Stimulated activated CD4-positive, alpha-beta T cell treated with anti-CD3 and anti-CD28 coated beads, Interleukin-12 subunit alpha, Interleukin-12 subunit beta, amount 100 ng/mL, for 48 hours (primary cell): ENCODE results near the gene USP21.
"Not testable (repeated sequence)": the region's sequence is repeated elsewhere in the genome, so short reads cannot be mapped to it uniquely, and the experiment has no call there.

Source experiments
- DNase-seq, 3 donors: peaks; one replicate each; pipeline ENCODE4 v3.0.0-alpha.2; 2020; ENCODE audit warnings: low read depth in 2 of 3, low spot score in 1 of 3

USP21 gene, protein sequence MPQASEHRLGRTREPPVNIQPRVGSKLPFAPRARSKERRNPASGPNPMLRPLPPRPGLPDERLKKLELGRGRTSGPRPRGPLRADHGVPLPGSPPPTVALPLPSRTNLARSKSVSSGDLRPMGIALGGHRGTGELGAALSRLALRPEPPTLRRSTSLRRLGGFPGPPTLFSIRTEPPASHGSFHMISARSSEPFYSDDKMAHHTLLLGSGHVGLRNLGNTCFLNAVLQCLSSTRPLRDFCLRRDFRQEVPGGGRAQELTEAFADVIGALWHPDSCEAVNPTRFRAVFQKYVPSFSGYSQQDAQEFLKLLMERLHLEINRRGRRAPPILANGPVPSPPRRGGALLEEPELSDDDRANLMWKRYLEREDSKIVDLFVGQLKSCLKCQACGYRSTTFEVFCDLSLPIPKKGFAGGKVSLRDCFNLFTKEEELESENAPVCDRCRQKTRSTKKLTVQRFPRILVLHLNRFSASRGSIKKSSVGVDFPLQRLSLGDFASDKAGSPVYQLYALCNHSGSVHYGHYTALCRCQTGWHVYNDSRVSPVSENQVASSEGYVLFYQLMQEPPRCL

DNA sequence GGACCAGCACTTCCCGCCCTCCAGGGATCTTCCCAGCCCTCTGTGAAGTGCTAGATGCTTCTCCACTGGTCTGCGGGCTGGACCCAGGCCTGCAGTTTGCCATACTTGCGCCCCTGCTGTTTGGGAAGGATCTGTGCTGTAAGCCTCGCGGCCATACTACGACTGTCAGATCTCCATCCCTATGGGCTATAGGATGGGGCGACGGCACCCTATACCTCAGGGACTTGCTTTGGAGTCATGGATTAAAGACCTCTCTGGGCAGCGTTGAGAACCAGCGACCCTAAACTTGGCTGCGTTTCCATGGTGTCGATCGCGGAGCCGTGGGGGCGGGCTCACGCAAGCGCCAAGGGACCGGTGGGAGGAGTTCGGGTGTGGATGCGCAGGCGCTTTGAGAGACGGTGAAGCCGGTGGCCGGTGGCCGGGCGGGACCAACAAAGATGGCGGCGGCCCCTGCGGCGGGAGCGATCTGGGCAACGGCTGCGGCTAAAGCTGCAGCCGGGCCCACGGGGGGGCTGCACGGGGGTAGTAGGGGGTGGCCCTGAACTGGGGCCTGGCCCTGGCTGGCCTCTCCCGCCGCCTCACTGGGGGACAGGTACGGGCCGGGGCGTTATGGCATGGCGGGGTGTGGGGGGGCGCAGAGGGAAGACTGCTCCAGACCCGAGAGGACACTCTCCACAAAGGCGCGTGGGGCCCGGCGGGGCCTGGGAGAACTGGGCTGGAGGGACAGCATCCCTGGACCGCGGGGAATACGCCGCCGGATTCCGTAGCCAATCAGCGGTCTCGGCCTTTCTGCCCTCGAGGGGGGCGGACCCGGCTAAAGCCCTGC is at the start of gene USP21:
TSS of gene USP21 (plus strand) at position 414 of the 826 bp plus-strand sequence. CDS start 1,141 bp downstream, outside the sequence.
- DNase-seq: peak; percentile 85 to 92 (median 86)

DNA sequence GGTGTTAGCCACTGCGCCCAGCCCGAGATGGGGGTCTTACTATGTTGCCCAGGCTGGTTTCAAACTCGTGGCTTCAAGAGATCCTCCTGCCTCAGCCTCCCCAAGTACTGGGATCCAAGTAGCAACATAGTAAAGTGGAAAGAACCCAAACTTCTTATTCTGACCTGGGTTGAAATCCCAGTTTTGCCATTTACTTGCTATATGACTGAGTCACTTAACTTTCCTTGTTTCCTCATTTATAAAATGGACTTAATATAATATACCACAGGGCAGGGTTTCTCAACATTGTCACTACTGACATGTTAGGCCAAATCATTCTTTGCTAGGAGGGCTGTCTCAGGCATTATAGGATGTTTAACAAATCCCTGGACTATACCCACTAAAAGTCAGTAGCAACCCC is 48.2 kb upstream of the USP21 start:
- DNase-seq: no peak

DNA sequence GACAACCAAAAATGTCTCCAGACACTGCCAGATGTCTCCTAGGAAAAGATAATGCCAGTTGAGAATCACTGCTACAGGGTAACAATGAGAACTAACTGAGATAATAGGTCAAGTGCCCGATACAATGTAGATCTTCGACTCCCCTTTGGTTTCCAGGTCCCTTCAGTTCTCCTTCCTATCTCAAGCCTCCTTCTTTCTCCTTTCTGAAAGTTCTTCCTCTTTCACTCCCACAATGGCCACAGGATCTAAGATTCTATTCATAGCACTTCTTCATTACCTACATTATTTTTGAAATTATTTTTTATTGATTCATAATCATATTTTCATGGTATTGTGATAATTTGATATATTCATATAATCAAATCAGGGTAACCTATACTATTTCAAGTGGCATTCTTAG is 47.8 kb upstream of the USP21 start:
- no peak for DNase-seq

DNA sequence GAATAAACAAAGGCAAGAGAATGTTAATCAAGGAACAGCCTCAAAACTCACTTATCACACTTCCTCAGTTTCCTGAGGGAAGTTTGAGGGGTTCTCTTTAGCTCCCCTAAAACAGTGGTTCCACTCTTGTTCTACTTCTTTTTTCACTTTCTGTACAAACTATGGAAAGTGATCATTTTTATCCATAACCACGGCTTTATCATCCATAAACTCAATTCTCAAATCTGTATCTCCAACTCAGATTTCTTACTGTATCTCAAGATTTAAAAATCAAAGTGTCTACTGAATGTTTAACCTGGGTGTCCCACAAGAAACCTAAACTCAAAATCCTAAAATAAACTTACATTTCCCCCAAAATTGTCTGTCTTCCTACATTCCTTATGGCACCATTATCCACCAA is 45.4 kb upstream of the USP21 start:
- no peak for DNase-seq

DNA sequence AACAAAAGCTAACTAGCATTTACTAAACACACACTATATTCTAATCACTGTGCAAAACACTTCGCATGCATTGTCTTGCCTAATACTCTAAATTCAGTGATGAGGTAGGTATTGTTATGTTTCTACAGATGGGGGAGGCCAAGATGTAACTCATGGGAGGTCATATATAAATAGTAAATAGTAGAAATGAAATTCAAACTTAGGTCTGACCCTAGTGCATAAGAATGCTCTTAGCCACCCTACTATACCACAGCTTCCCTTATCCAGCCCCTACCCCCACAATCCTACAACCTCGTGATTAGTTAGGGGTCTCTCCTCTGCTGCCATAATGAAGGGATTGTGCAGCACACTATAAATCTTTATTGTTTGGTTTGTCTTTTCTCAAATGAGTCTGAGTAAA is 44.7 kb upstream of the USP21 start:
- no peak for DNase-seq

DNA sequence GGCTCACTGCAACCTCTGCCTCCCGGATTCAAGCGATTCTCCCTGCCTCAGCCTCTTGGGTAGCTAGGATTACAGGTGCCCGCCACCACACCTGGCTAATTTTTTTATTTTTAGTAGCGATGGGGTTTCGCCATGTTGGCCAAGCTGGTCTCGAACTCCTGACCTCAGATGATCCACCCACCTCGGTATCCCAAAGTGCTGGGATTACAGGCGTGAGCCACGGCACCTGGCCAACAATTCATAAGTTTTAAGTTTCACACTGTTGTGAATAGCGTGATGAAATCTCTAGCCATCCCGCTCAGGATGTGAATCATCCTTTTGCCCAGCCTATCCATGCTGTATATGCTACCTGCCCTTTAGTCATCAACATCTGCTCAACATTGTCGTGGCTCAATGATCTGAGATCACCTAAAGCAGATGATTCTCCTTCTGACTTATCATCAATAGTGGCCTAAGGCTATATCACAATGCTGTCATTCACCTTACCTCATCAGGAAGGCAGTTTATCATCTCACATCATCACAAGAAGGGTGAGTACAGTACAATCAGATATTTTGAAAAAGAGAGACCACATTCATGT is 44.1 kb upstream of the USP21 start:
- DNase-seq: peak in 1 of 3 donors; percentile 49

DNA sequence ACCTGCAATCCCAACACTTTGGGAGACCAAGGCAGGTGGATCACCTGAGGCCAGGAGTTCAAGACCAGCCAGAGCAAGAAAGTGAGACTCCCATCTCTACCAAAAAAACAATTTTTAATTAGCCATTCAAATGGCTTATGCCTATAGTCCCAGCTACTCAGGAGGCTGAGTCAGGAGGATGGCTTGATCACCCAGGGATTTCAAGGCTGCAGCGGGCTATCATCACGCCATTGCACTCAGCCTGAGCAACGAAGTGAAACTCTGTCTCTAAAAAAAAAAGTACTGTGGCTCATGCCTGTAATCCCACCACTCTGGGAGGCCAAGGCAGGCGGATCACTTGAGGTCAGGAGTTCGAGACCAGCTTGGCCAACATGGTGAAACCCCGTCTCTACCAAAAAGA is 43.3 kb upstream of the USP21 start:
- DNase-seq: not testable (repeated sequence)

DNA sequence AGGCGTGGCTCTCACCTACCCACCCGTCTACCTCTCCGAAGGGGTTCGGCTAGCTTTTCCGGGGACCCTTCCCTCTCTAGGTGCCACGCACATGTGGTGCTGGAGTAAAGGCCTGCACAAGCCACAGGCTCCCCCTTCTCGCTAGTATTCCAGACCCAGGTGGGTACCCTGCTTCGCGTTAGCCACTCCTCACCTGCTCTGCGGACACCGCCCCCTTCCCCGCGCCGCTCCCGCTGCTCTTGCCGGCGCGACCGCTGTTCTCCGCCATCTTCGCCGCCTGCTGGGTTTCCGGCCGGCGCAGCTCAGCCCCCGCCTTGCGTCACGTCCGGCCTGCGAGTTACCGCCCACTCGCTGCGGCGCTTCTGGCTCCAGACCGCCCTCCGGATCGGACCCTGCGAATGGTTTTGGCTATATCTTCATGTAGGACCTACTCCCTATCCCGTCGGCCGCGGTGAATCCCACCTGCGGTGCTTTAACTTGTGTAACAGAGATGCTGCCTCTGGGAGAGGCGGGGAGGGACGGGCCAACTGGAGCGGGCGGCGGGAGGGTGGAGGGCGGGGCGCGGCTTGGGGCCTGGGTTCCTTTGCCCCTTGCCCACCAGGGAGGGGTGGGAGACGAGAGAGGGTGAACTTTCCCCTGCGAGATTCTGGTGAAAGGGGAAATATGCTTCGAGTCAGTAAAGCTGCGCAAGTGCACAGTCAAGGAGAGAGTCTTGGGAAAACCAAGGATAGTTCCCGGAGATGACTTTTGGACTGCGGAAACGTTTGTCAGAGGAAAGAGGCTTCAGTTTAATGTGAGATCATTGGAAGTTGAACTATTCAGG is 41.3 kb upstream of the USP21 start, which contains the start of the genes NIT1 and PFDN2:
TSS of gene NIT1 (plus strand) at position 347 of the 823 bp plus-strand sequence. CDS start at position 419, 72 bp downstream.
TSS of gene PFDN2 (minus strand) at position 279 of the 823 bp plus-strand sequence. CDS start at position 268, 11 bp downstream.
- peak; percentile 74 to 86 (median 76) for DNase-seq

DNA sequence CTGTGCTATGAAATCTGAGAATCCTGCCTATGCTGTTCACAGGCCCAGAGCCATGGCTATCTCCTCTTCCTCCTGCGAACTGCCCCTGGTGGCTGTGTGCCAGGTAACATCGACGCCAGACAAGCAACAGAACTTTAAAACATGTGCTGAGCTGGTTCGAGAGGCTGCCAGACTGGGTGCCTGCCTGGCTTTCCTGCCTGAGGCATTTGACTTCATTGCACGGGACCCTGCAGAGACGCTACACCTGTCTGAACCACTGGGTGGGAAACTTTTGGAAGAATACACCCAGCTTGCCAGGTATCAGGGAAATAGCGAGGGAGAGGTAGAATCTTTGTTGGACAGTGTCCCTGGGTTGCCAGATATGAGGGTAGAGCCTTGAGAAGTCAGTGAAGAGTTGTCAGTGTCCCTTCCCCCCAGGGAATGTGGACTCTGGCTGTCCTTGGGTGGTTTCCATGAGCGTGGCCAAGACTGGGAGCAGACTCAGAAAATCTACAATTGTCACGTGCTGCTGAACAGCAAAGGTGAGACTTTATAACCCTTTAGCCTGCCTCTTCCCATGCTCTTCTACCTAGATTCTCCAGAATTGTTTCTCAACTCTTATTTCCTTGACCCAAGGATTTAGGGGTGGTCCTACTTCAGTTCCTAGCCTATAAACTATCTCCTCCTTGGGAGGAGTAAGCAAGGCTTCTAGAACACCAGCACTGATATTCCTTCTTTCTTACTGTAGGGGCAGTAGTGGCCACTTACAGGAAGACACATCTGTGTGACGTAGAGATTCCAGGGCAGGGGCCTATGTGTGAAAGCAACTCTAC is 40.0 kb upstream of the USP21 start:
- DNase-seq: peak; percentile 56 to 70 (median 64)

DNA sequence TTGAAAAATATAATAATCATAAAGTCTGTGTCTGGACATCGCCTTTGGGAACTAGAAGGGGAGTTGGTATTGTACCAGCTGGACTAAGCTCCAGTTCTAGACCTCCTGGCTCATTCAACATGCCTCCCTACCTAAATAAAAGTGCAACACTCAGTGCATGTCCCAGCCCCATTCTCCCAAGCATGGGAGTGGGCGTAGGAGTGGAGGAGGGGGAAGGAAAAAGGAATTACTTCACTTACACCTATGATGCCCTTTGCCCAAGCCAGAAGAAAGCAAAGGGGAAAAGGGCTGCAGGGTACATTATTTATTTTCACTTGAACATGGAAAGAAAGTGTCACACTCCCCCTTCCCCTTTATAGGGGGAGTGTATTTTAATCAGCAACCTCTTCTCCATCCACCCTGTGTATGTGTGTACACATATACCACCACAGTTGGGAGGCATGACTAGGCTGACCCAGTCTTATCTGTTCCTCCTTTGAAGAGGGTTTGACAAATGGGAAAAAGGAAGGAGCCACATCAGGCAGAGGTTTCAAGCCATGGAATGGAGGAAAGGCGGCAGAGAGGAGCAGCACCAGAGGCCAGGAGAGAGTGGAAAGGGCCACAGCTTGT is 38.2 kb upstream of the USP21 start:
- DNase-seq: no peak

DNA sequence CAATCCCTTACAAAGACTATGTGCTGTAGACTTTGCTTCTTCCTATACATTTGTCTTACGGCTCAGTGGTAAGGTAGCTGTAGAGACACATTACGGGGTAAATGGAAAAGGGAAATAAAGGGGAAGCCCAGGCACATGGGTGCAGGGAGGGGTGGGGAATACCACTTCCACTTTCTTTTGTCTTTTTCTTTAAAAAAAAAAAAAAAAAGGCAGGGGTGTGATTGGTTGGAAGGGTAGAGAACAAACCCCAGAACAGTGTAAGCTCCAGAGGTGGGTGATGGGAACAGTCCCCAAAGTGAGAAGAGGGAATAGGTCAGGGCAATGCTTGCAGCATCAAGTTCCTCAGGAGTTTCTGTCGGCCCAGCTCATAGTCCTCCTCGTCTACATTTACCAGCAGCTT is 37.5 kb upstream of the USP21 start:
- no peak for DNase-seq

DNA sequence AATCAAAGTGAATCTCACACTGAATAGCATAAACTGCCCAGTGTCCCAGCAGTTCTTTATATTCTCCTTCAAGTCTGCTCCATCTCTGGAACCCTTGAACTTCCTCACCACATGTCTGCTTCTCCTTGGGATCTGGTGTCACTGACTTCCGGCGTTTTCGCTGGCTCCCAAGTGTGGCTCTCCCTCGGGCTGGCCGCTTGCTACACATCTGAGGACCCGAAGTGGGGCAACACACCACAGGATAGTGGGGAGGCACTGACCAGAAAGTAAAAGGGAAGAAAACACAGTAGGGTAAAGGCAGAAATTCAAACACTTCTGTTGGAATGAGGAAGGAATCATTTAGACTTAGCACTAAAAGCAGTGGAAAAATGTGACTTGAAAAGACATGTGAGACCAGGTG is 36.3 kb upstream of the USP21 start:
- DNase-seq: no peak

DNA sequence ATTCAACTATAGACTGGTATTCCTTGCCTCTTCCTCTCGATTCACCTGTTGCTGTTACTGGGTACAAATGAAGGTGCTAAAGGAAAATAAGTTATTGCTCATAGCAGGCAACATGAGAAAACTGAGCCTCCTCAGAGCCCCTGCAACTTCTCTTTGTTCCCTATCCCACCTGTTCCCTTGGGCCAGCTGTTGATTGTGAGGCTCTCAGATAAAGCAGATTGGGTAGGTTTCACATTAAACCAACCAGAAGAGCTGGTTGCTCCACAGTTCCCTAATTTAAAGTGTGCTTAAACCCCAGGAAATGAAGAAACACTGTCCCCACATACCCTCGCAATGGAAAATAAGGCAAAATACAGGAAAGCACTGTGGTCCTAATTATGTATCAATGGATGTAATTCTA is 31.7 kb upstream of the USP21 start:
- no peak for DNase-seq

DNA sequence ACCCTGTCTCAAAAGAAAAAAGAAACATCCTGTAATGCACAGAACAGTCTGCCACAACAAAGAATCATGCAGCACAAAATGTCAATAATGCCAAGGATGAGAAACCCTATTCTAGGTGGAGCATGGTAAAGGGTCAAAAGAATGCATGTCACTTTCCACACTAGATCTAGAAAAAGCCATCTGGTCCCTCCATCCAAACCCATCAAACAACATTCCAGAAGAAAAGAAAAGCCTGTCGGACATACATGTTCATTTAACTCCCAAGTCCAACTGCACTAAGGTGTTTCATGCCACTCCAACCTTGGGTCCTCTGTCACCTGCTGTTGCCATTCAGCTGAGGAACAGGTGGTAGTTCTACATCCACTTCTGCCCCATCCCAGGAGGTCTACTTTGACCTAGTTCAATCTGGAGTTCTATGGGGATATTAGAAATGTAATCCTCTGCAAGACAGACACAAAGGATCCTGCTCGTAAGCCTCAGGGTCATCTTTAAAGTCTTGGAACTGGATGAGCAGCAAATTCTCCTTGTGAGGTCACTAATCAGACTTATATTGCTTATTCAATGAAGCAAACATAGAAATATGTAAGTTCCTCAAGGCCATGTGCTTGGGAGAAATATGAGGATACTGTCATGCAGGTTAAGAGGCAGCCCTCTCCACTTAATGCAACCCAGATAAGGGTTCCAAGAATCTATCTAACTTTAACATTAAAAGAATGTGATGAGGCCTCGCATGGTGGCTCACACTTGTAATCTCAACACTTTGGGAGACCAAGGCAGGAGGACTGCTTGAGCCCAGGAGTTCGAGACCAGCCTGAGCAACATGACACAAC is 30.5 kb upstream of the USP21 start:
- no peak for DNase-seq

DNA sequence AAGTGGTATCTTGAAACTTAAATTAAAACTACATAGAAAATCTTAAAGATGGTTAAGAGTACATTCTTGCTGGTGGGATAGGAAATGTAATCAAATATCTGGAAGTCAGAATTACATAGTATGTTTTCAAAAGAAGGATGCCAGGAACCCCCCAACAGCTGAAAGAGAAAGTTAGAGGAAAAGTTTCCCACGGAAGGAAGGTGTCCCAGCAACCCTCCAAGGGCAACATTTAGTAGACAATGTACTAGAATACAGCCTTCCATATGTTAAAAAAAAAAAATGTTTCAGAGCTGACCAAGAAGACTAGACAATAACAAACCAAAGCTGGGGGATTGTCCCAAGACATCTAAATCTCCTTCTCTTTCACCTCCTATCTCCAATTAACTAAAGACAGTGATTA is 29.0 kb upstream of the USP21 start:
- no peak for DNase-seq

DNA sequence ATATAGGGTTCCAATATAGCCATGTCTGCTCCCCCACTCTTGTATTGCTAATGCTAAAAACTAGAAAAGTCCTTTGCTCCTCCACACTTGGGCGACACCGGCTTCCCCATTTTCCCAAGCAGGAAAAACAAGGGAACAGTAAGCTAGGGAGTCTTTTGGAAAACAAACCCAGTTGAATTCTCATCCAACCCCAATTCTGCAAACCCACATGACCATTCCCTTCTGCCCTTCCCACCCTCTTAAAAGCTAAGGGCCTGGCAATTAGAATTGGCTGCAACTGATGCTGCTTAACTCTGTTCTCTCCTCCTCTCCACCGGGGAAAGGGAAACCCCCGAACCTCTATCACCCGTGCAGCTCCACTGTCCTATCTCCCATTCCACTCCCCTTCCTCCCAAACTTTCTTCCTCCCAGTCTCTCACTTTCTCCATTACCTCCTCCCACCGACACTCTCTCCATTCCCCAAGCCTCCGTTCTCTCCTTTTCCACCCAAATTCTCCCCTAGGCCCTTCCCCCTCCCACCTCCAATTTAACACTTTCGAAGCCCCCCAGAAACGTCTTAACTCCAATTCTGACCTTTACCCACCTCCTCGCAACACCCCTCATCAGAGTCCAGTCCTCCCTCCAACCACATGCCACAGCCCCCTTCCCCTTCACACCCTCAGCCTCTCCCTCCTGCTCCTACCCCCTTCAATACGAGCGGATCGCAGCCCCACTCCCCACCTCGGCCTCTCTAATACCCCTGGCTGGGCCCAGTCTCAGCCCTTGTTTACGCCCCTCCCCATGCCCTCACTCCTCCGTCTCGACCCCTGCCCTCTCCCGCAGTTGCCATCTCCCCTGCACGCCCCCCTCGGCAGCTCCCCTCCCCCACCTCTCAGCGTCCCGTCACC is 27.5 kb upstream of the USP21 start:
- DNase-seq: no peak
